Endothelial cell (in vitro differentiated cells): ENCODE data around the gene AZI2. TPM values are rescaled to one million over a fixed set of nuclear protein-coding genes. Genes with fewer than 3 reads are reported as not detected.

Experiments
- DNase-seq: peaks from one replicate; pipeline ENCODE4 v3.0.0; 2021; ENCODE audit warnings: low spot score
- H3K27ac Mint-ChIP-seq: one replicate; pipeline ENCODE4 v1.8.0; 2021; ENCODE audit warnings: mixed read lengths, inconsistent platforms; ENCODE audit not compliant: unreplicated experiment
- H3K27me3 Mint-ChIP-seq: one replicate; pipeline ENCODE4 v1.8.0; 2021; ENCODE audit warnings: mild to moderate bottlenecking, moderate library complexity, mixed read lengths, inconsistent platforms; ENCODE audit not compliant: unreplicated experiment
- H3K36me3 Mint-ChIP-seq: one replicate; pipeline ENCODE4 v1.8.0; 2021; ENCODE audit warnings: mild to moderate bottlenecking, low read depth, mixed read lengths, inconsistent platforms; ENCODE audit not compliant: unreplicated experiment
- H3K4me1 Mint-ChIP-seq: one replicate; pipeline ENCODE4 v1.8.0; 2021; ENCODE audit warnings: mild to moderate bottlenecking, mixed read lengths, inconsistent platforms; ENCODE audit not compliant: unreplicated experiment
- H3K4me3 Mint-ChIP-seq: one replicate; pipeline ENCODE4 v1.8.0; 2021; ENCODE audit warnings: mild to moderate bottlenecking, mixed read lengths, inconsistent platforms; ENCODE audit not compliant: unreplicated experiment
- H3K9me3 Mint-ChIP-seq: one replicate; pipeline ENCODE4 v1.8.0; 2021; ENCODE audit warnings: mixed read lengths, inconsistent platforms; ENCODE audit not compliant: unreplicated experiment
- CTCF ChIP-seq: fragments of 200-600 bp; sonication (generic); IDR thresholded peaks from one replicate; pipeline ENCODE4 v1.5.0; 2021; ENCODE audit warnings: antibody characterized with exemption; ENCODE audit not compliant: unreplicated experiment
- total RNA-seq: library from RNA; stranded (reverse); fragmentation: NEBNext Ultra II Directional; extraction: Animal tissue kit (Norgen Biotek cat#: 25700); gene quantifications from one replicate; pipeline ENCODE4 v1.2.1, GENCODE V29; 2021; ENCODE audit not compliant: unreplicated experiment

The AZI2 gene
- total RNA-seq, 1 donor from 2014 or later = 50.2 TPM

- no peak overlapping the region for H3K27ac Mint-ChIP-seq
- H3K4me1 Mint-ChIP-seq = peaks cover 14% of the 10 kb centered on the region
- DNase-seq = no peak
- H3K9me3 Mint-ChIP-seq = no peaks in the 10 kb centered on the region
- TF ChIP-seq CTCF = no peak
- peaks cover 4% of the 10 kb centered on the region for H3K36me3 Mint-ChIP-seq
- H3K4me3 Mint-ChIP-seq = no peak overlapping the region
- H3K27me3 Mint-ChIP-seq = no peaks in the 10 kb centered on the region
Observed at GRCh38 chr3:28292622-28293021, 56.0 kb downstream of the AZI2 start.

- no peaks in the 10 kb centered on the region for H3K9me3 Mint-ChIP-seq
- no peak for DNase-seq
- no peak overlapping the region for H3K27ac Mint-ChIP-seq
- H3K36me3 Mint-ChIP-seq = peaks cover 4% of the 10 kb centered on the region
- H3K4me3 Mint-ChIP-seq = no peak overlapping the region
- H3K4me1 Mint-ChIP-seq = peaks cover 14% of the 10 kb centered on the region
- TF ChIP-seq CTCF = no peak
- no peaks in the 10 kb centered on the region for H3K27me3 Mint-ChIP-seq
Observed at GRCh38 chr3:28291577-28291976, 57.0 kb downstream of the AZI2 start.

GRCh38 chr3:28290863-28291300 lies 57.7 kb downstream of the AZI2 start:
- Mint-ChIP-seq H3K4me1 (peaks cover 14% of the 10 kb centered on the region), H3K4me3 (no peak overlapping the region), H3K27me3 (no peaks in the 10 kb centered on the region), H3K36me3 (peaks cover 4% of the 10 kb centered on the region), H3K9me3 (no peaks in the 10 kb centered on the region), H3K27ac (no peak overlapping the region)
- TF ChIP-seq CTCF = no peak
- no peak for DNase-seq

GRCh38 chr3:28287046-28287445 lies 61.6 kb downstream of the AZI2 start:
- Mint-ChIP-seq H3K4me1 (peaks cover 4% of the 10 kb centered on the region), H3K27ac (no peak overlapping the region), H3K27me3 (no peaks in the 10 kb centered on the region), H3K9me3 (no peaks in the 10 kb centered on the region), H3K36me3 (peaks cover 4% of the 10 kb centered on the region), H3K4me3 (no peak overlapping the region)
- DNase-seq = no peak
- no peak for TF ChIP-seq CTCF

GRCh38 chr3:28286595-28286994 lies 62.0 kb downstream of the AZI2 start:
- Mint-ChIP-seq H3K27me3 (no peaks in the 10 kb centered on the region), H3K4me1 (peaks cover 2% of the 10 kb centered on the region), H3K9me3 (no peaks in the 10 kb centered on the region), H3K4me3 (no peak overlapping the region), H3K36me3 (peaks cover 4% of the 10 kb centered on the region), H3K27ac (no peak overlapping the region)
- DNase-seq = no peak
- peak; percentile 55 for TF ChIP-seq CTCF
